ENCODE results near the gene USP12.

Gene USP12

GRCh38 chr13:27161423-27161822 lies 10.2 kb downstream of the USP12 start:
- Histone ChIP-seq H3K4me1 (no peaks in the 10 kb centered on the region; the same call in 1 of the 2 replicates), H3K9me3 (no peaks in the 10 kb centered on the region), H3K27me3 (no peaks in the 10 kb centered on the region), H3K36me3 (no peaks in the 10 kb centered on the region), H3K4me3 (ENCODE audit: low read depth, low read length) (no peak overlapping the region)
- TF ChIP-seq, protein P1, sequence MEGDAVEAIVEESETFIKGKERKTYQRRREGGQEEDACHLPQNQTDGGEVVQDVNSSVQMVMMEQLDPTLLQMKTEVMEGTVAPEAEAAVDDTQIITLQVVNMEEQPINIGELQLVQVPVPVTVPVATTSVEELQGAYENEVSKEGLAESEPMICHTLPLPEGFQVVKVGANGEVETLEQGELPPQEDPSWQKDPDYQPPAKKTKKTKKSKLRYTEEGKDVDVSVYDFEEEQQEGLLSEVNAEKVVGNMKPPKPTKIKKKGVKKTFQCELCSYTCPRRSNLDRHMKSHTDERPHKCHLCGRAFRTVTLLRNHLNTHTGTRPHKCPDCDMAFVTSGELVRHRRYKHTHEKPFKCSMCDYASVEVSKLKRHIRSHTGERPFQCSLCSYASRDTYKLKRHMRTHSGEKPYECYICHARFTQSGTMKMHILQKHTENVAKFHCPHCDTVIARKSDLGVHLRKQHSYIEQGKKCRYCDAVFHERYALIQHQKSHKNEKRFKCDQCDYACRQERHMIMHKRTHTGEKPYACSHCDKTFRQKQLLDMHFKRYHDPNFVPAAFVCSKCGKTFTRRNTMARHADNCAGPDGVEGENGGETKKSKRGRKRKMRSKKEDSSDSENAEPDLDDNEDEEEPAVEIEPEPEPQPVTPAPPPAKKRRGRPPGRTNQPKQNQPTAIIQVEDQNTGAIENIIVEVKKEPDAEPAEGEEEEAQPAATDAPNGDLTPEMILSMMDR (IDR thresholded peaks at IDR 0.05; ENCODE audit: low read depth, low read length), result no peak
- DNase-seq, result no peak

DNA sequence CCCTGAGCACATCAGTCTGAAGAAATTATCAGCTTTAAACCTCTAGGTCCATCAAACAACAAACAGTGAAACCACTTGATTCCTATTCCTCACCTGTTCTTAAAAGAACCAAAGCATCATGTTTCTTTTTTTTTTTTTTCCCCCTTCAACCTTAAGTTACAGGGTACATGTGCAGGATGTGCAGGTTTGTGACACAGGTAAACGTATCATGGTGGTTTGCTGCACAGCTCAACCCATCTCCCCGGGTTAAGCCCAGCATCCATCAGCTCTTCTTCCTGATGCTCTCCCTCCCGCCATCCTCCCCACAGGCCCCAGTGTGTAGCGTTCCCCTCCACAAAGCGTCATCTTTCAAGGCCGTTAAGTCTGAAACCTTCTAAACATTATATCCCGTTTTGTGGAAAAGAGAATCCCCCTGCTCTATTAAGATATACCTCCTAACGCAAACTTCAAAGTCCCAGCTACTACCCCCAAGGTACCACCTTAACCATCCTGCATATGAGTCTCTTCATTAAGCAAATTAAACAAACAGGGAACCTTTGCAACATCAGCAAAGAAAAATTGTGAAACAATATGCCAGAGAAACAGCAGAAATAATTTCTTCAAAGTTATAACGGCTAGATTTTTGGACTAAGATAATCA lies 10.8 kb downstream of the USP12 start:
- Histone ChIP-seq H3K4me1 (no peaks in the 10 kb centered on the region), H3K27me3 (no peaks in the 10 kb centered on the region), H3K36me3 (no peaks in the 10 kb centered on the region), H3K9me3 (no peaks in the 10 kb centered on the region), H3K4me3 (ENCODE audit: low read depth, low read length) (no peak overlapping the region)
- TF ChIP-seq, protein P1 (IDR thresholded peaks at IDR 0.05; ENCODE audit: low read depth, low read length), result no peak
- no peak for DNase-seq

DNA sequence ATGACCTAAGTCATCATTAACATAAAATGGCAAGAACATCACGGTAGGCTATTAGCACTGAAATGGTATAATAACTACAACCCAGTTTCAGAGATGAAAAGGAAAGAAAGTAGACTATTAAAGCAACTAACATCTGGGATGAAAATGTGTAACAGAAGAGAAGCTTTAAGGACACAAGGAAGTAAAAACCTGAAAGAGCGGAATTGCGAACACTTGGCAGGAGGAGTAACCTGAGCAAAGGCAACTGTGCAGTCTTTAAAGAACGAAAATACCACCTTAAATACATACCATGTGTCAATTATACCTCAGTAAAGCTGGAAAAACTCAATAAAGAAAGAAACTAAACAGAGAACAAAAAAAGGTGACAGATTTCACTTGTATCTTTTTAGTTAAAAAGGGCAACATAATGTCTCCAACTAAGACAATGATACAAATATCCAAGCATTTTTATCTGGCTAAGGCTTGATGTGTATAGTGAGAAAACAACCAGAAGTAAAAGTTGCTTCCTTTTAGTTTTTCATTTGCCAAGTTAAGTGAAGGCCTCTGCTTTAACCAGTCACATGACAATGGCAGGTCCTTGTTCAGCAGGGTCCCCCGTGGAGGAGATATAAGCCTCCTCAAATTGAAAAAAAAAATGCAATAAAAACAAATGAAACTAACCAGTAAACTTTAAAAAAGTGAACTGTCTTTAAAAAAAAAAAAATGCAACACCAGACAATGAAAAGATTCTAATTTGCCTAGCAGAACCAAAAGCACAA lies 11.6 kb downstream of the USP12 start:
- TF ChIP-seq, protein P1 (IDR thresholded peaks at IDR 0.05; ENCODE audit: low read depth, low read length), result no peak
- Histone ChIP-seq H3K4me1 (no peaks in the 10 kb centered on the region), H3K27me3 (no peaks in the 10 kb centered on the region), H3K4me3 (ENCODE audit: low read depth, low read length) (no peak overlapping the region), H3K9me3 (no peaks in the 10 kb centered on the region), H3K36me3 (no peaks in the 10 kb centered on the region)
- no peak for DNase-seq

DNA sequence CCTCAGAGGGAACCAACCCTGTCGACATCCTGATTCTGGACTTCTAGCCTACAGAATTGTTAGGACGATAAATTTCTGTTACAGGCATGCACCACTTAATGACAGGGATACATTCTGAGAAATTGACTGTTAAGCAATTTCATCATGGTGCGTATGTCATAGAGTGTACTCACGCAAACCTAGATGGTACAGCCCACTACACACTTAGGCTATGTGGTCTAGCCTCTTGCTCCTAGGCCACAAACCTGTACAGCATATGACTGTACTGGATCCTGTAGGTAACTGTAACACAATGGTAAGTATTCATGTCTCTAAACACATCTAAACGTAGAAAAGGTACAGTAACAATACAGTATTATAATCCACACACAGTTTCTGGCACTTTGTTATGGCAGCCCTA lies 13.3 kb downstream of the USP12 start:
- Histone ChIP-seq H3K4me1 (peaks cover 9% of the 10 kb centered on the region), H3K27me3 (no peaks in the 10 kb centered on the region), H3K4me3 (ENCODE audit: low read depth, low read length) (no peak overlapping the region), H3K9me3 (no peaks in the 10 kb centered on the region), H3K36me3 (no peaks in the 10 kb centered on the region)
- TF ChIP-seq, protein P1 (IDR thresholded peaks at IDR 0.05; ENCODE audit: low read depth, low read length), result no peak
- DNase-seq, result no peak

DNA sequence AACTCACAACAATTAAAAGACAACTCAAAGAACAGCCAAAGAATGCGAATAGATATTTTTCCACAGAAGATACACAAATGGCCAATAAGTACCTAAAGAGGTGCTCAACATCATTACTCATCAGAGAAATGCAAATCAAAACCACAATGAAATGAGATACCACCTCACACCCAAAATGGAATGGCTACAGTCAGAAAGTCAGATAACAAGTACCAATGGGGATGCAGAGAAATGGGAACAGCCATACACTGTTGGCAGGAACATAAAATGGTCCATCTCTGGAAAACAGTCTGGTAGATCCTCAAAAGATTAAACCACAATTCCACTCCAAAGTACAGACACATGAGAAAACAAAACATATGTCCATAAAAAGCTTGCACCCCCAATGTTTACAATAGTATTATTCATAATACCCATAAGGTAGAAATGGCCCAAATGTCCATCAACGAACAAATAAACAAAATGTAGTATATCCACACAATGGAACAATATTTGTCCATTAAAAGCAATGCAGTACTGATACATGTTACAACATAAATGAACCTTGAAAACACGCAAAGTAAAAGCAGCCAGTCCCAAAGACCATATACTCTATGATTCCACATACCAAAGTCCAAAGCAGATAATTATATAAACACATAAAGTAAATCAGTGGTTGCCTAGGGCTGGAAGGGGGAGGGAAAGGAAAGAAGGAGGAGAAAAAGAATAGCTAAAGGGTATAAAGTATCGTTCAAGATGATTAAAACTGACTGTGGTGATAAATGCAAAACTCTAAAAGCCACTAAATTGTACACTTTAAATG lies 19.6 kb downstream of the USP12 start:
- TF ChIP-seq, protein P1 (IDR thresholded peaks at IDR 0.05; ENCODE audit: low read depth, low read length), result no peak
- Histone ChIP-seq H3K9me3 (no peaks in the 10 kb centered on the region), H3K36me3 (no peaks in the 10 kb centered on the region), H3K27me3 (no peaks in the 10 kb centered on the region), H3K4me1 (peaks cover 19% of the 10 kb centered on the region), H3K4me3 (ENCODE audit: low read depth, low read length) (no peak overlapping the region)
- DNase-seq, result no peak
